NCI-H526 treated with DMSO at 0.1 percent for 48 hours (cell line): ENCODE results near the gene SACS.
"Not testable (repeated sequence)": the region's sequence is repeated elsewhere in the genome, so short reads cannot be mapped to it uniquely, and the experiment has no call there.

ENCODE experiments used
- DNase-seq: peaks from one replicate; lab custom pipeline; 2025; lab: John Stamatoyannopoulos, UW

Gene SACS

GRCh38 chr13:23314837-23315236 is 118.7 kb downstream of the SACS start:
- not testable (repeated sequence) for DNase-seq

- no peak for DNase-seq
Measured at GRCh38 chr13:23292586-23292985, 140.9 kb downstream of the SACS start.

GRCh38 chr13:23289917-23290357 is 143.6 kb downstream of the SACS start:
- DNase-seq = no peak

DNA sequence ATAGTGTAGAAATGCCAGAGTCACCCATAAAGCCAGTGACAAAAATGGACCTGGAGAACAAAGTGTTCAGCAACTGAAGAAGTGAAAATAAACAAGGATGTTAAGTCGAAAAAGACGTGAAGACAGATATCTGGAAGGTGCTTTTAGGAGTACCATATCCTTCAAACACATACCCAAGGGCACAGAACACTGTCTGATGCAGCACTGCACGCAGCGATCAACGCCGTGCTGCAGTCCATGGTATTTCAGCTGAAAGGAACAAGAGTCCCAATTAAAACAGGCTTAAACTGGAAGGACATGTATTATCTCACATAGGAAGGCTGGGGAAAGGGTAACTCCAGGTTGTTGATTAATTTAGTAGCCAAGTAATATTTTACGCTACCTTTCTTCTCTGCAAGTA is 144.5 kb downstream of the SACS start:
- no peak for DNase-seq

GRCh38 chr13:23288564-23288963 is 144.9 kb downstream of the SACS start:
- DNase-seq = no peak

DNA sequence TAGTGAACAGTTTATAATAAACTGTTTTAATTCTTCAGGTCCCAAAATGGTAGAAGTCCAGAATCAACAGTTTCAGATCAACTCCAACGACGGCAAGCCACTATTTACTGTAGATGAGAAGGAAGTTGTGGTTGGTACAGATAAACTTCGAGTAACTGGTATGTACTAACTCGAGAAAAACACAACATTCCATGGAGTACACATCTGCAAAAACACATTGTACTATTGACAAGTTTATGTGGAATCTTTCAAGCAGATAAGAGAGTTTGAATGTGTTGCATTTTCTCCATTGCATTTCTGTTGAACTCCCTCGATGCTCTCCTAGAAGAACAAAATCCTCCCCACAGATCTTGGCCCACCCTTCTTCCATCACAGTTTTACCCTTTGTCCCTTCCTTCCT is 154.2 kb downstream of the SACS start:
- DNase-seq = no peak
